A673 (cell line): ENCODE measurements around the gene DIDO1. TPM values are rescaled to one million over a fixed set of nuclear protein-coding genes. Genes with fewer than 3 reads are reported as not detected.

Source experiments
- BruUV-seq: library from RNA; stranded (reverse); fragments of 400-500 nt; replicated peaks from 2 replicates; lab custom pipeline; 2021; lab: Mats Ljungman, UMichigan
- CTCF ChIA-PET: fragments of 300-600 bp; sonication (Branson Sonifier 250); formaldehyde crosslinking; loops from one replicate; lab custom pipeline; 2022; ENCODE audit warnings: antibody characterized with exemption; lab: Charles Lee
- POLR2A ChIA-PET: fragments of 300-600 bp; sonication (Branson Sonifier 250); formaldehyde crosslinking; loops from one replicate; lab custom pipeline; 2022; ENCODE audit warnings: antibody characterized with exemption; ENCODE audit not compliant: low non-redundant PET; lab: Charles Lee
- DNase-seq: peaks from one replicate; pipeline ENCODE4 v3.0.0-alpha.2; 2015; ENCODE audit warnings: low spot score
- H3K27ac ChIP-seq: fragments of 200-600 bp; sonication (generic); 2 replicates; pipeline ENCODE4 v1.5.1; 2016; ENCODE audit warnings: mixed run types, low read depth, mild to moderate bottlenecking, mixed read lengths, antibody characterized with exemption, low read length; ENCODE audit not compliant: poor library complexity, severe bottlenecking
- H3K27me3 ChIP-seq: fragments of 200-600 bp; sonication (generic); replicated peaks from 2 replicates; pipeline ENCODE4 v1.6.1; 2017; ENCODE audit warnings: mixed run types, low read depth, mild to moderate bottlenecking, mixed read lengths, antibody characterized with exemption, low read length; ENCODE audit not compliant: insufficient read depth, poor library complexity
- H3K36me3 ChIP-seq: fragments of 200-600 bp; sonication (generic); 2 replicates; pipeline ENCODE4 v1.6.1; 2016; ENCODE audit warnings: mixed run types, mild to moderate bottlenecking, mixed read lengths, antibody characterized with exemption, low read length; ENCODE audit not compliant: insufficient read depth, poor library complexity, severe bottlenecking
- H3K4me1 ChIP-seq: fragments of 200-600 bp; sonication (generic); 2 replicates; pipeline ENCODE4 v1.6.1; 2017; ENCODE audit warnings: mixed run types, mild to moderate bottlenecking, mixed read lengths, antibody characterized with exemption, low read length; ENCODE audit not compliant: insufficient read depth, poor library complexity, severe bottlenecking
- H3K4me3 ChIP-seq: fragments of 200-600 bp; sonication (generic); 2 replicates; pipeline ENCODE4 v1.5.1; 2016; ENCODE audit warnings: low read depth, mixed run types, mild to moderate bottlenecking, mixed read lengths, low read length; ENCODE audit not compliant: poor library complexity, severe bottlenecking
- H3K9me3 ChIP-seq: fragments of 200-600 bp; sonication (generic); 2 replicates; pipeline ENCODE4 v1.6.1; 2016; ENCODE audit warnings: mixed run types, low read depth, mild to moderate bottlenecking, mixed read lengths, antibody characterized with exemption, low read length; ENCODE audit not compliant: poor library complexity, severe bottlenecking
- EZH2 ChIP-seq: fragments of 200-600 bp; sonication (generic); IDR thresholded peaks from 2 replicates; pipeline ENCODE4 v1.6.1; 2017; ENCODE audit warnings: borderline replicate concordance, low read depth, mild to moderate bottlenecking, mixed read lengths, antibody characterized with exemption, low read length; ENCODE audit not compliant: poor library complexity, severe bottlenecking
- intact Hi-C: fragments of 100-400 bp; cut with micrococcal nuclease; formaldehyde crosslinking; loops from one replicate; pipeline ENCODE4 v1.10.0; 2022; ENCODE audit not compliant: unreplicated experiment
- total RNA-seq: library from RNA; stranded (reverse); gene quantifications from 2 replicates; pipeline ENCODE4 v1.2.3, GENCODE V29; 2021
- TF ChIP-seq, protein P1 (sequence below): fragments of 300-800, 200-600 bp; sonication (generic); conservative IDR thresholded peaks from 2 replicates; pipeline ENCODE4 v1.5.1; 2017; ENCODE audit warnings: low read depth, mild to moderate bottlenecking, antibody characterized with exemption, low read length, moderate library complexity, mixed read lengths

DIDO1 gene
- total RNA-seq, 1 experiment from 2014 or later = 64.4 TPM

- DNase-seq = no peak
- Histone ChIP-seq H3K27me3 (peaks cover 39% of the 10 kb centered on the region), H3K4me1 (no peaks in the 10 kb centered on the region), H3K36me3 (no peaks in the 10 kb centered on the region), H3K27ac (no peak overlapping the region), H3K4me3 (no peak overlapping the region), H3K9me3 (no peaks in the 10 kb centered on the region)
- no peak for TF ChIP-seq EZH2
- TF ChIP-seq, protein P1, sequence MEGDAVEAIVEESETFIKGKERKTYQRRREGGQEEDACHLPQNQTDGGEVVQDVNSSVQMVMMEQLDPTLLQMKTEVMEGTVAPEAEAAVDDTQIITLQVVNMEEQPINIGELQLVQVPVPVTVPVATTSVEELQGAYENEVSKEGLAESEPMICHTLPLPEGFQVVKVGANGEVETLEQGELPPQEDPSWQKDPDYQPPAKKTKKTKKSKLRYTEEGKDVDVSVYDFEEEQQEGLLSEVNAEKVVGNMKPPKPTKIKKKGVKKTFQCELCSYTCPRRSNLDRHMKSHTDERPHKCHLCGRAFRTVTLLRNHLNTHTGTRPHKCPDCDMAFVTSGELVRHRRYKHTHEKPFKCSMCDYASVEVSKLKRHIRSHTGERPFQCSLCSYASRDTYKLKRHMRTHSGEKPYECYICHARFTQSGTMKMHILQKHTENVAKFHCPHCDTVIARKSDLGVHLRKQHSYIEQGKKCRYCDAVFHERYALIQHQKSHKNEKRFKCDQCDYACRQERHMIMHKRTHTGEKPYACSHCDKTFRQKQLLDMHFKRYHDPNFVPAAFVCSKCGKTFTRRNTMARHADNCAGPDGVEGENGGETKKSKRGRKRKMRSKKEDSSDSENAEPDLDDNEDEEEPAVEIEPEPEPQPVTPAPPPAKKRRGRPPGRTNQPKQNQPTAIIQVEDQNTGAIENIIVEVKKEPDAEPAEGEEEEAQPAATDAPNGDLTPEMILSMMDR = no peak
- ChIA-PET CTCF (interaction anchor here (0.5 to 1.4 kb wide), 12 partner anchors 8 to 679 kb away, joined by 3 to 27 read pairs (median 3); partner anchors contain the start of gene BHLHE23), POLR2A (no interaction called here)
- intact Hi-C loops = loop anchor here (1.0 kb wide), 1 partner anchor 36 kb away; no protein-coding TSS in a partner anchor
- BruUV-seq = no TSS peak
Measured at GRCh38 chr20:62972845-62973745, 46.8 kb upstream of the DIDO1 start.

DNA sequence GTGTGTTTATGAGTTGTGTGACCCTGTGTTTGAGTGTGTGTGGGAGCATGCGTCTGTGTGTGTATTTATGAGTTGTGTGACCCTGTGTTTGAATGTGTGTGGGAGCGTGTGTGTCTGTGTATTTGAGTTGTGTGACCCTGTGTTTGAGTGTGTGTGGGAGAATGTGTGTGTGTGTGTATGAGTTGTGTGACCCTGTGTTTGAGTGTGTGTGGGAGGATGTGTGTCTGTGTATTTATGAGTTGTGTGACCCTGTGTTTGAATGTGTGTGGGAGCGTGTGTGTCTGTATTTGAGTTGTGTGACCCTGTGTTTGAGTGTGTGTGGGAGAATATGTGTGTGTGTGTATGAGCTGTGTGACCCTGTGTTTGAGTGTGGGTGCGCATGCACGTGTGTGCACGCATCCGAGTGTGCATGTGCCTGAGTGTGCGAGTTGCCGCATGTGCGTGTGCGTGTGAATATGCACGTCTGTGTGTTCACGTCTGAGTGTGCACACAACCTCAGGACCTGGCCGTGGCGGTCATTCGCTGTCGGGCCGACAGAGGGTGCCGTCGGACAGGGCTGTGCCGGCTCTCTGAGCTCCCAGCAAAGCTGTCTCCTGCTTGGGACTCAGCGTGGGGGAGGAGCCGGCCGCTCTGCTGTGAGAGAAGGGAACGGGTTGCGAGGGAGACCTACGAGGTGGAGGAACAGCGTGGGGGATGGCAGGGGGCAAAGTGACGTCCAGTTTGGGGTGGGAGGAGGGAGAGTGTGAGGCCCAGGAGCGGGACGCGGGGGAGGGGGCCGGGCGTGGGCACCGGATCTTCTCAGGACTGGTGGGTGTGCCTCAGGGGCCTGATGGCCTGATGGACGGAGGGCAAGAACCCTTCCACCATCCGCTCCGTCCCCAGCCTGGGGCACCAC lies 45.9 kb upstream of the DIDO1 start:
- intact Hi-C loops = loop anchor here (1.0 kb wide), 1 partner anchor 37 kb away; no protein-coding TSS in a partner anchor
- CTCF ChIA-PET = interaction anchor here (0.5 to 1.4 kb wide), 16 partner anchors 9 to 680 kb away, joined by 3 to 27 read pairs (median 4); partner anchors contain the start of gene BHLHE23
- peak; percentile 86 for DNase-seq
- POLR2A ChIA-PET = no interaction called here
- no peak overlapping the region for H3K4me3 ChIP-seq
- peaks cover 39% of the 10 kb centered on the region for H3K27me3 ChIP-seq
- H3K27ac ChIP-seq = no peak overlapping the region
- no TSS peak for BruUV-seq
- TF ChIP-seq, protein P1 = peak; percentile 90
- TF ChIP-seq EZH2 = no peak
- no peaks in the 10 kb centered on the region for H3K4me1 ChIP-seq
- H3K9me3 ChIP-seq = no peaks in the 10 kb centered on the region
- no peaks in the 10 kb centered on the region for H3K36me3 ChIP-seq

- H3K9me3 ChIP-seq = no peaks in the 10 kb centered on the region
- intact Hi-C loops = no loop called here
- POLR2A ChIA-PET = no interaction called here
- TF ChIP-seq, protein P1 = no peak
- TF ChIP-seq EZH2 = no peak
- no peak overlapping the region for H3K4me3 ChIP-seq
- no peak overlapping the region for H3K27ac ChIP-seq
- CTCF ChIA-PET = no interaction called here
- H3K4me1 ChIP-seq = no peaks in the 10 kb centered on the region
- peaks cover 37% of the 10 kb centered on the region for H3K27me3 ChIP-seq
- BruUV-seq = no TSS peak
- no peak for DNase-seq
- no peaks in the 10 kb centered on the region for H3K36me3 ChIP-seq
Measured at GRCh38 chr20:62971211-62971949, 45.1 kb upstream of the DIDO1 start.
